ENCODE measurements around the gene RAP1GDS1.

GRCh38 chr4:98285676-98286075, 24.5 kb downstream of the RAP1GDS1 start:
- TF ChIP-seq CTCF (IDR thresholded peaks at IDR 0.05) (no peak), ZFX (IDR thresholded peaks at IDR 0.05; ENCODE audit: borderline replicate concordance) (no peak)
